Lung (tissue), 12 donors: Measurements from ENCODE around the gene TEAD1. TPM values are rescaled to one million over a fixed set of nuclear protein-coding genes. Genes with fewer than 3 reads are reported as not detected.

Experiments used
- ATAC-seq: fragments of 200-7000 bp; cut with Tn5 transposase; one replicate; pipeline ENCODE4 v1.9.1; 2020; ENCODE audit warnings: moderate number of reproducible peaks; ENCODE audit not compliant: insufficient read depth, low FRiP score
- DNase-seq, 3 donors: peaks; one replicate each; pipeline ENCODE4 v3.0.0-alpha.2; 2013 to 2017
- H3K27ac ChIP-seq, 2 donors: one replicate each; pipeline ENCODE4 v1.5.1; 2013; ENCODE audit warnings: mild to moderate bottlenecking in 2 of 2, moderate library complexity in 2 of 2, control low read depth in 1 of 2, inconsistent platforms in 1 of 2, low read depth in 1 of 2, low read length in 1 of 2
- H3K27me3 ChIP-seq, 3 donors: one replicate each; pipeline ENCODE4 v1.5.1; 2013; ENCODE audit warnings: low read length in 2 of 3; ENCODE audit not compliant: control insufficient read depth in 3 of 3, insufficient read depth in 3 of 3
- H3K36me3 ChIP-seq, 4 donors: one replicate each; pipeline ENCODE4 v1.5.1; 2013; ENCODE audit warnings: low read length in 4 of 4, mild to moderate bottlenecking in 1 of 4, moderate library complexity in 1 of 4; ENCODE audit not compliant: control insufficient read depth in 4 of 4, insufficient read depth in 4 of 4
- H3K4me1 ChIP-seq, 5 donors: one replicate each; pipeline ENCODE4 v1.5.1; 2013; ENCODE audit warnings: low read length in 5 of 5, mild to moderate bottlenecking in 2 of 5, moderate library complexity in 1 of 5; ENCODE audit not compliant: control insufficient read depth in 5 of 5, insufficient read depth in 5 of 5
- H3K4me3 ChIP-seq: one replicate; pipeline ENCODE4 v1.5.1; 2013; ENCODE audit warnings: mild to moderate bottlenecking, control low read depth, moderate library complexity
- H3K9ac ChIP-seq, 2 donors: one replicate each; pipeline ENCODE4 v1.5.1; 2013; ENCODE audit warnings: low read length in 2 of 2, control low read depth in 1 of 2; ENCODE audit not compliant: insufficient read depth in 1 of 2
- H3K9me3 ChIP-seq, 4 donors: one replicate each; pipeline ENCODE4 v1.5.1; 2013; ENCODE audit warnings: low read length in 3 of 4, mild to moderate bottlenecking in 1 of 4, moderate library complexity in 1 of 4; ENCODE audit not compliant: control insufficient read depth in 4 of 4, insufficient read depth in 3 of 4
- CTCF ChIP-seq: IDR thresholded peaks from 2 replicates; pipeline ENCODE4 v1.5.1; 2012; ENCODE audit warnings: mild to moderate bottlenecking; ENCODE audit errors: control extremely low read depth, extremely low read depth
- WGBS, 2 donors: extraction: QIAGEN DNeasy Blood & Tissue Kit; methylation state at CpG; one replicate each; pipeline ENCODE4 v1.1.7; 2013; 5-methylcytosine and 5-hydroxymethylcytosine counted together
- polyA plus RNA-seq, 2 donors: library from polyadenylated mRNA; stranded (reverse); fragments of 200-250 nt; gene quantifications; one replicate each; pipeline ENCODE4 v1.2.1, GENCODE V29; 2013
- total RNA-seq, 2 donors: library from RNA; depleted of rRNA in 1 of 2; stranded (reverse); fragments of >200 nt in 1 of 2; gene quantifications; one replicate each; pipeline ENCODE4 v1.2.1, GENCODE V29; 2014 to 2021
- donor health status: control.
- donor health status: control.
- donor health status: Bipolar disorder and iron deficiency.
- donor health status: healthy.
- donor health status: DM: yes; HTN: yes; CAD: no.

The TEAD1 gene
- total and polyA plus RNA-seq, 4 donors, result 7.7 to 141 (median 38.8) TPM

GRCh38 chr11:12786891-12787290 lies 112.7 kb downstream of the TEAD1 start:
- H3K36me3 ChIP-seq, result no peaks in the 10 kb centered on the region
- H3K9ac ChIP-seq, result no peak overlapping the region
- no peak overlapping the region for H3K4me3 ChIP-seq
- WGBS, 2 donors, result 90 to 94% methylated on average over 5 of the region's 5 CpGs
- no peak overlapping the region for H3K27ac ChIP-seq
- H3K9me3 ChIP-seq, result no peaks in the 10 kb centered on the region
- H3K27me3 ChIP-seq, result no peaks in the 10 kb centered on the region
- ATAC-seq (no peak), DNase-seq (no peak)
- peaks cover 0 to 10% (median 0%) of the 10 kb centered on the region in 5 donors for H3K4me1 ChIP-seq
- TF ChIP-seq CTCF, result no peak

- H3K4me1 ChIP-seq, result peaks cover 0 to 10% (median 0%) of the 10 kb centered on the region in 5 donors
- H3K27ac ChIP-seq, result no peak overlapping the region
- H3K9ac ChIP-seq, result no peak overlapping the region
- no peaks in the 10 kb centered on the region for H3K27me3 ChIP-seq
- no peaks in the 10 kb centered on the region for H3K9me3 ChIP-seq
- H3K4me3 ChIP-seq, result no peak overlapping the region
- H3K36me3 ChIP-seq, result no peaks in the 10 kb centered on the region
- WGBS, 2 donors, result 82 to 85% methylated on average over 8 to 9 of the region's 9 CpGs
- DNase-seq (no peak), ATAC-seq (no peak)
- no peak for TF ChIP-seq CTCF
Measured at GRCh38 chr11:12787847-12788246, 113.6 kb downstream of the TEAD1 start.

- no peak for TF ChIP-seq CTCF
- Histone ChIP-seq H3K9me3 (no peaks in the 10 kb centered on the region), H3K27ac (no peak overlapping the region), H3K4me3 (no peak overlapping the region), H3K36me3 (no peaks in the 10 kb centered on the region), H3K9ac (no peak overlapping the region), H3K4me1 (peaks cover 0 to 8% (median 0%) of the 10 kb centered on the region in 5 donors), H3K27me3 (no peaks in the 10 kb centered on the region)
- ATAC-seq (no peak), DNase-seq (no peak)
- WGBS, 2 donors, result 74 to 83% methylated on average over 1 of the region's 1 CpG
Measured at GRCh38 chr11:12789054-12789453, 114.8 kb downstream of the TEAD1 start.

GRCh38 chr11:12789596-12790215 lies 115.5 kb downstream of the TEAD1 start:
- 88 to 89% methylated on average over 9 of the region's 9 CpGs for WGBS, 2 donors
- no peaks in the 10 kb centered on the region for H3K27me3 ChIP-seq
- peaks cover 0 to 4% (median 0%) of the 10 kb centered on the region in 4 donors for H3K36me3 ChIP-seq
- TF ChIP-seq CTCF, result no peak
- peaks cover 0 to 5% (median 0%) of the 10 kb centered on the region in 5 donors for H3K4me1 ChIP-seq
- no peak overlapping the region for H3K4me3 ChIP-seq
- H3K9me3 ChIP-seq, result no peaks in the 10 kb centered on the region
- no peak overlapping the region for H3K9ac ChIP-seq
- DNase-seq (no peak), ATAC-seq (no peak)
- no peak overlapping the region for H3K27ac ChIP-seq
